ENCODE results near the gene PCSK2.

PCSK2 gene

DNA sequence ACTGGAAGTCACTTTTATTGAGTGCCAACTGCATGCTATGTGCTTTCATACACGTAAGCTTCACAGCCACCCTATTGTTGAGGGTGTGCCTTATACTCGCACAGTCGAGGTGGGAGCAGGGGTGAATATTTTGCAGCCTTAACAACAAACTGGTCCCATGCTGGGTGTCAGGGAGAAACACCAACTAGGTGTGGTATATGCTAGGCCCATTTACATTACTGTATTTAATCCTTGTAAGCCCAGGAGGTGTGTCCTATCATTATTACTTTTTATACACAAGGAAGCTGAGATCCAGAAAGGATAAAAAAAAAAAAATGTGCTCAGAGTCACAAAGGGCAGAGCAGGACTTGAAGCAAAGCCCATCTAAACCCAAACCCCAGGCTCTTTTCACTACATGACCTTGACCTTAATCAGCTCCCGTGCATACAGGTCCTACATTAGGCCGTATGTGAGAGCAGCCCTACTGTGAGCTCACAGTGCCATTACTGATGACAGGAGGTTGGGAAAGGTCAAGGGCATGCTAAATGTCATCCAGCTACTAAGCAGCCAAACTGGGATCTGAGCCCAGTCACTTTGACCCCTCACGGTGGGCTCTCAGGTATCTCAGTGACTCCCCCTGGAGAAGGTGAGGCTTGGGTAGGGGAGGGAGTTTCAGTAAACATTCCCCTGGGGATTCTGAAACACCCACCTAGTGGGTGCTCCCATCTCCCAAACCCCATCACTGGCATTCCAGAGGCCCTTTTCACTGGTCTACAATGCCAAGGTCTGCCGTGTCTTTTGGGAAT, 242.6 kb downstream of the PCSK2 start:
- Mint-ChIP-seq H3K27ac (no peak overlapping the region), H3K9me3 (no peaks in the 10 kb centered on the region), H3K27me3 (peaks cover 6% of the 10 kb centered on the region), H3K4me1 (ENCODE audit: low read depth) (no peaks in the 10 kb centered on the region), H3K36me3 (ENCODE audit: low read depth) (no peaks in the 10 kb centered on the region), H3K4me3 (no peak overlapping the region)
- DNase-seq: no peak

DNA sequence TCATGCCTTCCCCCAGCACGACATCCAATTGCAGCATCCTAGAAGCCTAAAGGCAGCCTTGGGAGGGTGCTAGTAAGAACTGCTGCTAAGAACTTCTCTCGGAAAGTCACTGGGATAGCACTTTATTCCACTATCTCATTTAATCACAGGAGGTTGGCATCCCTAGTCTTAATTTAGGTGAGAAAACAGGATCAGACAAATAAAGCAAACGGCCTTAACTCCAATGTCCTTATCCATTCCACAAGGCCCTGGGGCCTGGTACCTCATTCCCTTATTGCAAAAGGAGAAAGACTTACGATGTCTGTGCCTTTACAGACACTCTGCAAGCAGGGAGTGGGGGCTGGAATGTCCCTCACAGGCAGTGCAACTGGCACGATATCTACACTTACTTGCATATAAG, 243.7 kb downstream of the PCSK2 start:
- no peak overlapping the region for H3K27ac Mint-ChIP-seq
- DNase-seq: no peak
- H3K4me3 Mint-ChIP-seq: no peak overlapping the region
- peaks cover 6% of the 10 kb centered on the region for H3K27me3 Mint-ChIP-seq
- no peaks in the 10 kb centered on the region for H3K36me3 Mint-ChIP-seq (ENCODE audit: low read depth)
- no peaks in the 10 kb centered on the region for H3K4me1 Mint-ChIP-seq (ENCODE audit: low read depth)
- H3K9me3 Mint-ChIP-seq: no peaks in the 10 kb centered on the region

DNA sequence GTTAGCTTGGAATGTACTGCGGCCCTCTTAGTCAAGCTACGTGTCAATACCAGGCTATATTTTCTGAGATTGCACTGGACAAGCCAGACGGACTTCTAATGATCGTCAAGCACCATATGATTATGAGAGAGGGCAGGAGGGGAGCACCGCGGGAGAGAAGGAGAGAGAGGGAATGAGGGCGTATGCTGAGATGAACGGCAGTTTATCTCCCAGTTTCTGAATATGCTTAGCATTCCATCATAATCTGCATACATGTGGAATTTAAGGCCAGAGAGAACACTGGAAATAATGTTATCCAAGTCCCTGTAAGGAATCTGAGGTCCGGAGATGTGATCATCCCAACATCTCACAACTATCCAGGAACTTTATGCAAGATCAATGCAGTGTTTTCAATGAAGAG, 244.1 kb downstream of the PCSK2 start:
- Mint-ChIP-seq H3K27me3 (peaks cover 6% of the 10 kb centered on the region), H3K27ac (no peak overlapping the region), H3K36me3 (ENCODE audit: low read depth) (no peaks in the 10 kb centered on the region), H3K4me1 (ENCODE audit: low read depth) (no peaks in the 10 kb centered on the region), H3K4me3 (no peak overlapping the region), H3K9me3 (no peaks in the 10 kb centered on the region)
- DNase-seq: no peak

DNA sequence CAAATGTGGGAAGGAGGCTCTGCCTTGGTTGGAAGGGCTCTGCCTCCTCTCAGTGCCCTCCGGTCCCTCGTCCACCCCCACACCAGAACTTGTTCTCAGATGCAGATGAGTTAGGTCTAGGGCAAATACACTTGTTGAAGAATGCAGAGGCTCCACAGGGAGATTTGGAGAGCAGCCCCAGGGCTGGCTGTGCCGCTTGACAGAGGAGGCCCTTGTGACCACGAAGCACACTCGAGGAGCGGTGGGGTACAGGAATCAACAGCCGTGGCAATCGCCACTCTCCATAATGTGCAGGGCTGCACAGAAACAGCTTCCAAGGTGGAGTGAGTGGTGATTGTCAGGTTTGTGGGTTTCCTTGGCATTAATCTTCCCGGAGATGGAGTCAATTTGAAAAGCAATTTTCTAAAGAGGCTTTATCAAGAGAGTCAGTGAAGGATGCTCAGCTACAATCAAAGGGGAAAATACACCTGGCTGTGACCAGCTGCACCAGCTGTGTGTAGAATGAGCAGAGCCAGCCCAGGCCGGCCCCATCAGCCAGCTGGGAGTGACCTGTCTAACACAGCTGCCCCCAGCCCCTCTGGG, 244.9 kb downstream of the PCSK2 start:
- Mint-ChIP-seq H3K36me3 (ENCODE audit: low read depth) (no peaks in the 10 kb centered on the region), H3K9me3 (no peaks in the 10 kb centered on the region), H3K27ac (no peak overlapping the region), H3K27me3 (peaks cover 6% of the 10 kb centered on the region), H3K4me1 (ENCODE audit: low read depth) (no peaks in the 10 kb centered on the region), H3K4me3 (no peak overlapping the region)
- DNase-seq: no peak

DNA sequence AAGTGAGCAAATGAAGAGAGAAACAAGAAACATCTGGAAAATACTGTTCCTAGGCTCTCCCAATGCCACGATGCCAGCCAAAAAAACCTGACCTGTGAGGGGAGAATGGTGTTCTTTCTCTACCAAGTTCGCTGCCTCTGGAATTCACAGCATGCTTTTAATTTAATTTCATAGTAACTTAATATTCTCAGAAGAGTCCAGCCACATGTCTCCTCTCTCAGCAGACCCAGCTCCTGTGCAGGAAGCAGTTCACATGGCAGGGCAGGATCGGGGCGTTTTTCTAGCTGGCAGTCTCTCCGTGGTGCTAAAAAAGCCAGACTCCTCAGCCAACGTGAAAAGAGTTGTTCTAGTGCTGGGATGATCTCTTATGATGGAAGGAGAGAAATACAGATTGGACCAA, 246.8 kb downstream of the PCSK2 start:
- DNase-seq: no peak
- H3K9me3 Mint-ChIP-seq: no peaks in the 10 kb centered on the region
- H3K36me3 Mint-ChIP-seq (ENCODE audit: low read depth): no peaks in the 10 kb centered on the region
- H3K27ac Mint-ChIP-seq: no peak overlapping the region
- peaks cover 3% of the 10 kb centered on the region for H3K27me3 Mint-ChIP-seq
- no peaks in the 10 kb centered on the region for H3K4me1 Mint-ChIP-seq (ENCODE audit: low read depth)
- H3K4me3 Mint-ChIP-seq: no peak overlapping the region

DNA sequence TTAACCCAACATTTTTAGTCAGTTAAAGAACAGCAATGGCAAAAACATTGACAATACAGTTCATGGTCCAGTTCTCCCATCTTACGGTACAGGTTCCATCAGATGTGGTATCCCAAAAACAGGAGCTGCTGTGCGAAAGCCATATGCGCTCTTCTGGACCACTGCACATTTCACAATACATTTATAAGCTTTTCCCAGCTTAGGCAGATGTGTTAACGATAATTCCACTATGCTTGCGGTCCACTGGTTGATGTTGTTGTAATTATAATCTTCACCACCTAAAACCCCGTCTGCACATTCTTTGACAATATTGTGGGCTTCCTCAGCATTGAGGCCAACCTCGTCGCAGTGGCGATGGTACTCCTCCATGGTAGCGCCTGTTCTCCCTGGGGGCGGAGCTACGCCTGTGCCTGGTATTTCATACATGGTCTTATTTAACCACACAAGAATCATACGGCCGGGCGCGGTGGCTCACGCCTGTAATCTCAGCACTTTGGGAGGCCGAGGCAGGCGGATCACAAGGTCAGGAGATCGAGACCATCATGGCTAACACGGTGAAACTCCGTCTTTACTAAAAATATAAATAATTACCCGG, 252.3 kb downstream of the PCSK2 start:
- Mint-ChIP-seq H3K27me3 (peaks cover 20% of the 10 kb centered on the region), H3K9me3 (no peaks in the 10 kb centered on the region), H3K36me3 (ENCODE audit: low read depth) (no peaks in the 10 kb centered on the region), H3K4me1 (ENCODE audit: low read depth) (no peaks in the 10 kb centered on the region), H3K27ac (no peak overlapping the region), H3K4me3 (no peak overlapping the region)
- DNase-seq: no peak

DNA sequence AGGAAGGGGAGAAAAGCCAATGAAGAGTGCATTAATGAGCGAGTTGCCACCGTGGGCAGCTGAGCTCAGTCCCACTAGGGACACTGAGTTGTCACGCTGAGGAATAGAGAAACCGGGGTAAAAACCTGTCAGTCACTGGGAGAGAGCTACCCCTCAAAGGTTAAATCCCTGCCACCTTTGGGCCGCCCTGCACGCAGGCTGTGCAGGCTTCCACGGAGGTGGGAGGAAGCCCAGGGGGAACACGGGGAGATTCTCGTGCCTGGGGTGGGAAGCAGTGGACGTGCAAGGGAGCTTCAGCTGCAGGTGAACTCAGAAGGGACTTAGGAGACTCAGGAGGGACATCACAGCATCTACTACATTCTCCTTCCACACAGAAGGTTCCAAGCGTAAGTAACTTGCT, 253.9 kb downstream of the PCSK2 start:
- no peaks in the 10 kb centered on the region for H3K4me1 Mint-ChIP-seq (ENCODE audit: low read depth)
- no peaks in the 10 kb centered on the region for H3K36me3 Mint-ChIP-seq (ENCODE audit: low read depth)
- no peak overlapping the region for H3K4me3 Mint-ChIP-seq
- peaks cover 20% of the 10 kb centered on the region for H3K27me3 Mint-ChIP-seq
- DNase-seq: no peak
- H3K27ac Mint-ChIP-seq: no peak overlapping the region
- no peaks in the 10 kb centered on the region for H3K9me3 Mint-ChIP-seq

DNA sequence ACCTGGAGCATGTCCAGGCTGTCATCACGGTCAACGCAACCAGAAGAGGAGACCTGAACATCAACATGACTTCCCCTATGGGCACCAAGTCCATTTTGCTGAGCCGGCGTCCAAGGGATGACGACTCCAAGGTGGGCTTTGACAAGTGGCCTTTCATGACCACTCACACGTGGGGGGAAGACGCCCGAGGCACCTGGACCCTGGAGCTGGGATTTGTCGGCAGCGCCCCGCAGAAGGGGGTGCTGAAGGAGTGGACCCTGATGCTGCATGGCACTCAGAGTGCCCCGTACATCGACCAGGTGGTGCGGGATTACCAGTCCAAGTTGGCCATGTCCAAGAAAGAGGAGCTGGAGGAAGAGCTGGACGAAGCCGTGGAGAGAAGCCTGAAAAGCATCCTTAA, 254.8 kb downstream of the PCSK2 start:
- Mint-ChIP-seq H3K9me3 (no peaks in the 10 kb centered on the region), H3K4me1 (ENCODE audit: low read depth) (no peaks in the 10 kb centered on the region), H3K4me3 (no peak overlapping the region), H3K36me3 (ENCODE audit: low read depth) (no peaks in the 10 kb centered on the region), H3K27ac (no peak overlapping the region), H3K27me3 (peaks cover 20% of the 10 kb centered on the region)
- DNase-seq: no peak

DNA sequence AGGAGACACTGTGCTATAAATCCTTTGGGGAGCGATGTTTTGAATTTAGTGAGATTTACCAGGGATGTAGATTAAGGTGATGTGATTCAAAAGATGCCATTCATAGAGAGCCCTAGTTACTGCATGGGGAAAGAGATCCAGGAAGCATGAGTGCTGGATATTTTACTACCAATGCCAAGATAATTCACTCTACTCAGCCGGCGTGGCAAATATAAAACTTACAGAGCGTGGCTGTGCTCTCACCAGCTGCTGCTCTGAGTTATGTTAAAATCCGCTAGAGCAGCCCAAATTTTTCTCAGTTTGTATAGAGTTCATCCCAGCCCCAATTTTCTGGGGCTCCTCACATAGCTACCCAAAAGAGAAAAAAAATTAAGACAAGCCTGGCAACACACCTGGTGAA, 255.7 kb downstream of the PCSK2 start:
- Mint-ChIP-seq H3K36me3 (ENCODE audit: low read depth) (no peaks in the 10 kb centered on the region), H3K9me3 (no peaks in the 10 kb centered on the region), H3K27me3 (peaks cover 25% of the 10 kb centered on the region), H3K4me1 (ENCODE audit: low read depth) (no peaks in the 10 kb centered on the region), H3K4me3 (no peak overlapping the region), H3K27ac (no peak overlapping the region)
- DNase-seq: no peak

DNA sequence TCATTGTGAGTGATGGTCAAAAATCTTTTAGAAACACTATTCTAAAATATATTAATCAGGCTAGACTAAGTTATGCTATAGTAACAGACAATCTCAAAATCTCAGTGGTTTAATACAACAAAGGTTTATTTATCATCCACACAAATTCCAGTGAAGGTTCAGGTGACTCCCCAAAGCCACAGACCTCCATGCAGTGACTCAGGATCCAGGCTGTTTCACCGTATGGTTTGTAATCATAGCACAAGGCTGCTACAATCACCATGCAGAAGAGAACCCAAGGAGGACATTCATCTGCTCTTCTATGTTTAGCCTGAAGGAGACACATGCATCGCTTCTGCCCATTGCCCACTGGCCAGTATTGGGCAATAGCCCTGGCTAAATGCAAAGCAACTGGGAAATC, 258.2 kb downstream of the PCSK2 start:
- no peak for DNase-seq
- H3K9me3 Mint-ChIP-seq: no peaks in the 10 kb centered on the region
- H3K27ac Mint-ChIP-seq: no peak overlapping the region
- peaks cover 25% of the 10 kb centered on the region for H3K27me3 Mint-ChIP-seq
- H3K4me3 Mint-ChIP-seq: no peak overlapping the region
- no peaks in the 10 kb centered on the region for H3K36me3 Mint-ChIP-seq (ENCODE audit: low read depth)
- no peaks in the 10 kb centered on the region for H3K4me1 Mint-ChIP-seq (ENCODE audit: low read depth)

DNA sequence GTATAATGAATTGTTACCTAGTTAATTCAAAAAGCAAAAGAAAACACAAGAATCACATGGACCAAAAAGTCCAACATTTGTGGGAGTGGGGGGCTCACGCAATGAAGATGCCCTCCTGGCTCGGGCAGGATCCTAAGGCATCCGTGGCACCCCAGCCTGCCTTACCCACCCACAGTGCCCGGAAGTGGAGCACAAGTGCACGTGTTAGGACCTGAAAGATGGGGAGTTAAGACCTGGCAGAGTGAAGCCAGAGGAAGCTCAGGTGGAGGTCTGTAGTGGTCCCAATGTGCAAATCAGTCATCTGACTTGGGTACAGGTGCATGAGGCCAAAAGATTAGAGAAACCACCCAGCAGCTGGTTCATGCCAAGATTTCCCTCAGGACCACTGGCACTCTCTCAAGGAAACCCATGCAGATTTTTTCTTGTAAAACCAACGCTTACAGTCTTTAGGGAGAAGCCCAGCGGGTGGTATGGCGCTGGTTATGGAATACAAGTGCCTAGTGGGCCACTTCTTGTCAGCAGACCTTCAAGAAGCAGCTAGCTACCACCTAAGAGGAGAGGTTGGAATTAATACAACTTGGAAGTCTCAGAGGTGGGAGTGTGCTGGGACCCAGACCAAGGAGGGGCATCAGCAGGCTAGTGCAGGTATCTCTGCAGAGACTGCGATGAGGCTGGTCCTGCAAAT, 262.2 kb downstream of the PCSK2 start:
- no peak for DNase-seq
- H3K36me3 Mint-ChIP-seq (ENCODE audit: low read depth): no peaks in the 10 kb centered on the region
- no peak overlapping the region for H3K4me3 Mint-ChIP-seq
- H3K27me3 Mint-ChIP-seq: peaks cover 5% of the 10 kb centered on the region
- H3K4me1 Mint-ChIP-seq (ENCODE audit: low read depth): no peaks in the 10 kb centered on the region
- no peaks in the 10 kb centered on the region for H3K9me3 Mint-ChIP-seq
- no peak overlapping the region for H3K27ac Mint-ChIP-seq

DNA sequence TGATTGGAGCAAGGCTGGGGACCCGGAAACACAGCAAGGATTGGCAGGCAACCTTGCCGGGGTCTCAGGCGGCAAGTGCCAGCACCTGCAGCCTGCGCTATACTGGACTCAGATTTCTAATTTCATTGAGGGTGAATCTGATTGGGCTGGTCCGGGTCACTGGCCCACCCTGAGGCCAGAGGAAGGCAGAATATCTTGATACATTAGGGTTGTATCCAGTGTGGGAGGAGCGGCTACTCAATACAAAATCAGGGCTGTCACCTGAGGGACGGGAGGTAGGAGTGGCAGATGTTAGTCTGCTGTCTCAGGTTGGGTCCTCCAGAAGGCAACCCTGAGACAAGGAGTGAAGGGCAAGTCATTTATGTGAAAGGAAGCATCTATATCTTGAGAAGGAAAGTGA, 263.7 kb downstream of the PCSK2 start:
- Mint-ChIP-seq H3K27ac (no peak overlapping the region), H3K4me3 (no peak overlapping the region), H3K9me3 (no peaks in the 10 kb centered on the region), H3K4me1 (ENCODE audit: low read depth) (no peaks in the 10 kb centered on the region), H3K36me3 (ENCODE audit: low read depth) (no peaks in the 10 kb centered on the region), H3K27me3 (peaks cover 5% of the 10 kb centered on the region)
- no peak for DNase-seq

DNA sequence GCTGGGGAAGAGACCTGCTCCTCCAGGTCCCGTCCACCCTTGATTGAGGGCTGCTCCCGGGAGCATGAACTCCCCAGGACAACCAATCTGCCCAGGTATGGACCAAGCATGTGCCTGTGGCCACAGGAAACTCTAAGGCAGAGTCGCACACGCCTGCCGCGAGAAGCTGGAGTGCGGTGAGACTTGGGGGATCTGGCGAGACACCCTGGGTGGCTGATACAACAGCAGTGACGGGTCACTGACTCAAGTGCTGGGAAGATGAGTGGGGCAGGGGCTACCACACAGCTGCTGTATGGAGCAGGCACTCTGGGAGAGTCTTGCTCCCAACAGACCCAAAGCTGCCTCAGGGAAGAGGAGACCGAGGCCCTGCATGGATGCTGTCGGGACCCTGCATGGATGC, 264.2 kb downstream of the PCSK2 start:
- peaks cover 5% of the 10 kb centered on the region for H3K27me3 Mint-ChIP-seq
- no peak for DNase-seq
- no peaks in the 10 kb centered on the region for H3K36me3 Mint-ChIP-seq (ENCODE audit: low read depth)

DNA sequence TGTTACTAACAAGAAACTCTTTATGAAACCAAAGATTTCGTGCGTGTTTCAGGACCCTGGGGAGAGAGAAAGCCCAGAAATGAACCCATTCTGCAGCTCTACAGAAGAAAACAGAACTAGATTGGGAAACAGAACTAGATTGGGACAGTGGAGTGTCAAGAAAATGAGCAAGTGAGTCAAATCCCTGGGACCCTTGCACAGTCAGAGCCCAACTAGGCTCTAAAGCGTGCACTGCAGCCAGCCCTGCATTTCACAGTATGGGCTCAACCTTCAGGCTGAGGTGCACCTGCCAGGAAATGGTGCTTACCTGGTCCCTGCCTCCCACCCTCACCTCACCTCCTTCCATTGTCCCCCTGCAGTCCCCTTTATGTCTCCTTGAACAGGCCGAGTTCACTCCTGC, 264.6 kb downstream of the PCSK2 start:
- Mint-ChIP-seq H3K9me3 (no peaks in the 10 kb centered on the region), H3K27me3 (peaks cover 5% of the 10 kb centered on the region), H3K4me3 (no peak overlapping the region), H3K27ac (no peak overlapping the region), H3K36me3 (ENCODE audit: low read depth) (no peaks in the 10 kb centered on the region), H3K4me1 (ENCODE audit: low read depth) (no peaks in the 10 kb centered on the region)
- DNase-seq: no peak

More for the DNA sequence above, 264.2 kb downstream of the PCSK2 start:
- no peak overlapping the region for H3K4me3 Mint-ChIP-seq
- H3K4me1 Mint-ChIP-seq (ENCODE audit: low read depth): no peaks in the 10 kb centered on the region
- no peaks in the 10 kb centered on the region for H3K9me3 Mint-ChIP-seq
- H3K27ac Mint-ChIP-seq: no peak overlapping the region

DNA sequence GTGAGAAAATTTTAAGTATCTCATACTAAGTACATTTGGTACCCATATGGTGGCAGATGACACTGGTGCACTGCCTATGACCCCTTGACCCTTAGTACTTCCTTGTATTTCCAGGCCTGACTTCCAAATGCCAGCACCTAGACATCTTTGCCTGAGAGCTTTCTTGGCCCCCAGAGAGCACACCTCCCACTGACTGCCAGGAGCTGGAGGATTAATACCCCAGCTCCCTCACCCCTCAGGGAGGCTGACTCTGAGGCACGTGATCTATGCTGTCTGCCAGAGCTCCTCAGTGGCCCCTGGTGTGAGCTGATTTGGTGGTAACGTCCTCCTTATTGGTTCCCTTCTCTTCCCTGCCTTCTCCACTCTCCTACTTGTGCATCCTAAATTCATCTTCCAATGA, 266.3 kb downstream of the PCSK2 start:
- H3K4me1 Mint-ChIP-seq (ENCODE audit: low read depth): no peaks in the 10 kb centered on the region
- H3K27ac Mint-ChIP-seq: no peak overlapping the region
- H3K36me3 Mint-ChIP-seq (ENCODE audit: low read depth): no peaks in the 10 kb centered on the region
- H3K9me3 Mint-ChIP-seq: no peaks in the 10 kb centered on the region
- H3K27me3 Mint-ChIP-seq: no peaks in the 10 kb centered on the region
- no peak for DNase-seq
- H3K4me3 Mint-ChIP-seq: no peak overlapping the region

Data from activated T-cell treated with anti-CD3 and anti-CD28 coated beads, Interleukin-2, amount 50 U/mL, for 24 hours (primary cell).